ENCODE data around the gene GADL1.

Gene GADL1

DNA sequence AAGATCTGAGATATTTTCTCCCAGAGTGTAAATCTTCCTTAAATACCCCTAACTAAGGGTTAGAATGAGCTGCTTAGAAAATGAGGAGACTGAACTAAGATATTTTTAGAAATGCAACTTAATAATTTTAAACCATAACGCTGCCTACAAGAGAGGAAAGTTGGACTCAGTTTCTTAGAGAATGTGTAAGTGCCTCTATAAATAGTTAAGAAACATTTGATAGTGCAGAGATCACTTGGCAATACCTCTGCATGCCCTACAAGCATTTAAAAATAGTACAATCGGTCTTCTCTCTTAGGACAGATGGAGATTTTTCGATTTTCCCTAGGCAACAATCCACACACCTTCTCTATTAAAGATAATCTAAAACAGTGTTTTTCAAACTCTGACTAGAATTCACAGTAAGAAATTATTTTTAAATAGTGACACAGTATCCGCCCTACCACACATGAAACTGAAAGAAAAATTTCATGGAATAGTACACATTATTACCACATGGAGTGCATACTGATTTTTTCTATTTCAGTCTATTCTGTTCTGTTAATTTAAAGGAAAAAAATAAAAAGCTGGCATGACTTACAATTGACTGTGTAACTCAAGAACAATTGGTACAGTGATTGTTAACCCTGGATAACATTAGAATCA lies 83.2 kb downstream of the GADL1 start:
- DNase-seq, result no peak
- H3K4me3 Mint-ChIP-seq, result no peak overlapping the region
- H3K27ac Mint-ChIP-seq, result no peak overlapping the region
- H3K9me3 Mint-ChIP-seq, result no peaks in the 10 kb centered on the region
- no peak for ATAC-seq (replicated peaks)
- H3K4me1 Mint-ChIP-seq, result no peaks in the 10 kb centered on the region
- no peaks in the 10 kb centered on the region for H3K36me3 Mint-ChIP-seq
- peaks cover 0 to 4% of the 10 kb centered on the region in 2 donors for H3K27me3 Mint-ChIP-seq

GRCh38 chr3:30810625-30811024 lies 83.8 kb downstream of the GADL1 start:
- Mint-ChIP-seq H3K9me3 (no peaks in the 10 kb centered on the region), H3K36me3 (no peaks in the 10 kb centered on the region), H3K27me3 (peaks cover 0 to 4% of the 10 kb centered on the region in 2 donors), H3K4me1 (no peaks in the 10 kb centered on the region), H3K4me3 (no peak overlapping the region), H3K27ac (no peak overlapping the region)
- ATAC-seq (replicated peaks), result no peak
- no peak for DNase-seq

DNA sequence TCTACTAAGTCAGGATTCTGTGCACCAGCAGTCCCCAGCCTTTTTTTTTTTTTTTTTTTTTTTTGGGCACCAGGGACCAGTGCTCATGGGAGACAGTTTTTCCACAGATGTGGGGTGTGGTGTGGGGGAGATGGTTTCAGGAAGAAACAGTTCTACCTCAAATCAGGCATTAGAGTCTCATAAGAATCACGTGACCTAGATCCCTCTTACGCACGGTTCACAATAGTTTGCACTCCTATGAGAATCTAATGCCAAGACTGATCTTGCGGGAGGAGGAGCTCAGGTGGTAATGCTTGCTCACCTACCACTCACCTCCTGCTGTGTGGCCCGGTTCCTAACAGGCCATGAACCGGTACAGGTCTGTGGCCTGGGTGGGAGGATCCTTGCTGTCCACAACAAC lies 88.8 kb downstream of the GADL1 start:
- Mint-ChIP-seq H3K27me3 (peaks cover 0 to 4% of the 10 kb centered on the region in 2 donors), H3K4me1 (no peaks in the 10 kb centered on the region), H3K36me3 (no peaks in the 10 kb centered on the region), H3K9me3 (no peaks in the 10 kb centered on the region), H3K27ac (no peak overlapping the region), H3K4me3 (no peak overlapping the region)
- DNase-seq, result no peak
- no peak for ATAC-seq (replicated peaks)

DNA sequence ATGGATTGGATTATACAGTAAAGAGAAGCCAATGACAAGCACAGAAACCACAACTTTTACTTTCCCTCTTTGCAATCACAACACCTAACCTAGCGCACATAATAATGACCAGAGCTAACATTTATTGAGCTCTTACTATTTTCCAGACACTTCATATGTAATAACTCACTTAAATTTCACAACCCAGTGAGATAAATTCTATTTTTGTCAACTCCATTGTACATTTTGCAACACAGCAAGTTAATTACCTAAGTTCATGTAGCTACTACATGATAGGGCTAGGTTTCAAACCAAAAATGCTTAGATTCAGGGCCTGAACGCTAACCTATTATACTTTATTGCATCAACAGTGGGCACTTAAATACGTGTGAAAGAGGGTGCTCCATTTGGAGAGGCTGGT lies 89.5 kb downstream of the GADL1 start:
- ATAC-seq (replicated peaks) (no peak), DNase-seq (no peak)
- no peaks in the 10 kb centered on the region for H3K4me1 Mint-ChIP-seq
- H3K27me3 Mint-ChIP-seq, result peaks cover 0 to 4% of the 10 kb centered on the region in 2 donors
- no peak overlapping the region for H3K4me3 Mint-ChIP-seq
- no peaks in the 10 kb centered on the region for H3K36me3 Mint-ChIP-seq
- no peaks in the 10 kb centered on the region for H3K9me3 Mint-ChIP-seq
- H3K27ac Mint-ChIP-seq, result no peak overlapping the region

DNA sequence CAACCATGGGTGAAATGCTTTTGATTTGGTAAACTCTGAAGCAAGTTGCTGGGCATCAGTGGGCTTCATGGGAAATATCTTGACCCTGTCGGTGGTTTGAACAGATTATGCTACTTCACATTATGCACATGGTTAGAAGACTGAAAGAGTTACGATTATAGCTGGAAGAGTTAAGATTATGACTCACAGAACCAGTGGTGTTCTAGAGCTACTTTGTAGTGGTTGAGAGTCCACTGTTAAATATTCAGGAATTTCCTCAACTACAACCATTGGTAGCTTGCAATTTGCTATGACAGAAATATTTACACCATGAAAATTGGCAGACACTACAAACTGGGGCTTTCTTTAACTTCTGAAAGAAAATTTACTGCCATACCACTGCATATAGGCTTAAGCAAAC lies 99.3 kb downstream of the GADL1 start:
- no peaks in the 10 kb centered on the region for H3K36me3 Mint-ChIP-seq
- H3K27me3 Mint-ChIP-seq, result no peaks in the 10 kb centered on the region
- ATAC-seq (replicated peaks) (no peak), DNase-seq (no peak)
- H3K4me3 Mint-ChIP-seq, result no peak overlapping the region
- H3K4me1 Mint-ChIP-seq, result no peaks in the 10 kb centered on the region
- H3K27ac Mint-ChIP-seq, result no peak overlapping the region
- no peaks in the 10 kb centered on the region for H3K9me3 Mint-ChIP-seq

- Mint-ChIP-seq H3K4me1 (no peaks in the 10 kb centered on the region), H3K36me3 (no peaks in the 10 kb centered on the region), H3K27me3 (no peaks in the 10 kb centered on the region), H3K4me3 (no peak overlapping the region), H3K9me3 (no peaks in the 10 kb centered on the region), H3K27ac (no peak overlapping the region)
- no peak for DNase-seq
- ATAC-seq (replicated peaks), result no peak
These were observed 100.7 kb downstream of the GADL1 start for GRCh38 chr3:30793740-30794139.

GRCh38 chr3:30790150-30790549 lies 104.3 kb downstream of the GADL1 start:
- Mint-ChIP-seq H3K4me1 (no peaks in the 10 kb centered on the region), H3K4me3 (no peak overlapping the region), H3K27ac (no peak overlapping the region), H3K36me3 (no peaks in the 10 kb centered on the region), H3K9me3 (no peaks in the 10 kb centered on the region), H3K27me3 (no peaks in the 10 kb centered on the region)
- ATAC-seq (replicated peaks), result no peak
- no peak for DNase-seq

DNA sequence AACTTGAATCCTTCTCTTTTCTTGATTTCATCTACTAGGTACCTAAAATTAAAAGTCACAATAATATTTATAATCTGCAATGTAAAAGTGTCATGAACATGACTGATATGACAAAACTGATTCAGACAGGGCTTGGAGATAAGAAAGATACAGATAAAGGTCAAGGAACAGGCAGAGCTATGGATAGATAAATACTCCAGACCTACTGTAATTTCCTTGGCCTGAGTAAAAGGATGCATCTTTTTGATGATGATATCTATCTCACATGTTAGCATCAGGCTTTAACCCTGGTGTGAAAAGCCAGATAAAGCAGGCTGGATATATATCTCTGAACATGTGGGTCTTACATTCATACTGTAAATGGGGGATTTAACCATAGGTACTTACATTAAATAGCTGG lies 108.1 kb downstream of the GADL1 start:
- H3K27me3 Mint-ChIP-seq, result no peaks in the 10 kb centered on the region
- H3K4me3 Mint-ChIP-seq, result no peak overlapping the region
- no peaks in the 10 kb centered on the region for H3K36me3 Mint-ChIP-seq
- DNase-seq (no peak), ATAC-seq (replicated peaks) (no peak)
- H3K4me1 Mint-ChIP-seq, result no peaks in the 10 kb centered on the region
- H3K9me3 Mint-ChIP-seq, result no peaks in the 10 kb centered on the region
- H3K27ac Mint-ChIP-seq, result no peak overlapping the region

GRCh38 chr3:30779686-30780287 lies 114.7 kb downstream of the GADL1 start:
- ATAC-seq (replicated peaks), result no peak
- peaks cover 0 to 1% of the 10 kb centered on the region in 2 donors for H3K4me1 Mint-ChIP-seq
- no peak overlapping the region for H3K4me3 Mint-ChIP-seq
- no peaks in the 10 kb centered on the region for H3K27me3 Mint-ChIP-seq
- no peaks in the 10 kb centered on the region for H3K9me3 Mint-ChIP-seq
- H3K27ac Mint-ChIP-seq, result no peak overlapping the region
- H3K36me3 Mint-ChIP-seq, result no peaks in the 10 kb centered on the region
- no peak for DNase-seq

- Mint-ChIP-seq H3K36me3 (no peaks in the 10 kb centered on the region), H3K27ac (no peak overlapping the region), H3K9me3 (no peaks in the 10 kb centered on the region), H3K27me3 (no peaks in the 10 kb centered on the region), H3K4me3 (no peak overlapping the region), H3K4me1 (peaks cover 0 to 1% of the 10 kb centered on the region in 2 donors)
- DNase-seq (no peak), ATAC-seq (replicated peaks) (no peak)
These were observed 115.5 kb downstream of the GADL1 start for GRCh38 chr3:30778933-30779332.

DNA sequence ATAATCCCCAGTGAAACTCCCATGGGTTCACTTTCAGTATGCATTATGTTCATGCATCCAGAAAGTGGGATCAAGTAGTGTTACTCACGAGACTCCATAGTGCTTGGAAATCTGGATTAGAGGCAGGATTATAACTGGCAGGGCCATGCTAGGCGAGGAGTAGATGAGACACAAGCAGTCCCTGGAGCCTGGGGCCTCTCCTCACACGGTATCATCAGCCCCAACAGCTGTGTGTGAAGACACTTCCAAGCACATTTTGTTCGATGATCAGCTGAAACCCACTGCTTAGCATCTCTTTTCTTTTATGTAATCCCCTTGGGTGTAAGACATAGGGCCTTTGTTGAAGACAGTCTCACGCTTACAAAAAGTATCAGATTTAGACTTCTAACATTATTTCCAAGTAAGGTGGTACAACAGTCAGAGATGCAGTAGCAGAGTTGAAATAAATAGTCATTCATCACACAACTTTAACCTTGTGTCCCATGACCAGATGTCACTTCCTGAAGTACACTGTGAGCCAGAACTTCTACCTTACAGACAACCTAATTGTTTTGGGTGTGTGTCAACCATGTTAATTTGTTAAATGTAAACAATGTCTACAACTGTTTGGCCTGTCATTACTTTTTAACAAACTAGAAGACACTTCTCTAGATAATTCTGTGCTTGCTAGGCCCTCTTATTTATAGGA lies 116.9 kb downstream of the GADL1 start:
- Mint-ChIP-seq H3K4me1 (peaks cover 0 to 1% of the 10 kb centered on the region in 2 donors), H3K36me3 (no peaks in the 10 kb centered on the region), H3K4me3 (no peak overlapping the region), H3K9me3 (no peaks in the 10 kb centered on the region), H3K27ac (no peak overlapping the region), H3K27me3 (no peaks in the 10 kb centered on the region)
- no peak for DNase-seq
- no peak for ATAC-seq (replicated peaks)

- no peaks in the 10 kb centered on the region for H3K9me3 Mint-ChIP-seq
- no peaks in the 10 kb centered on the region for H3K36me3 Mint-ChIP-seq
- ATAC-seq (replicated peaks), result no peak
- no peak for DNase-seq
- H3K27me3 Mint-ChIP-seq, result no peaks in the 10 kb centered on the region
- no peak overlapping the region for H3K4me3 Mint-ChIP-seq
- no peak overlapping the region for H3K27ac Mint-ChIP-seq
- peaks cover 0 to 1% of the 10 kb centered on the region in 2 donors for H3K4me1 Mint-ChIP-seq
These were observed 118.2 kb downstream of the GADL1 start for GRCh38 chr3:30776186-30776815.

- Mint-ChIP-seq H3K9me3 (no peaks in the 10 kb centered on the region), H3K4me3 (no peak overlapping the region), H3K4me1 (peaks cover 0 to 1% of the 10 kb centered on the region in 2 donors), H3K36me3 (no peaks in the 10 kb centered on the region), H3K27me3 (no peaks in the 10 kb centered on the region), H3K27ac (no peak overlapping the region)
- no peak for DNase-seq
- ATAC-seq (replicated peaks), result no peak
These were observed 119.4 kb downstream of the GADL1 start for GRCh38 chr3:30775040-30775439.

DNA sequence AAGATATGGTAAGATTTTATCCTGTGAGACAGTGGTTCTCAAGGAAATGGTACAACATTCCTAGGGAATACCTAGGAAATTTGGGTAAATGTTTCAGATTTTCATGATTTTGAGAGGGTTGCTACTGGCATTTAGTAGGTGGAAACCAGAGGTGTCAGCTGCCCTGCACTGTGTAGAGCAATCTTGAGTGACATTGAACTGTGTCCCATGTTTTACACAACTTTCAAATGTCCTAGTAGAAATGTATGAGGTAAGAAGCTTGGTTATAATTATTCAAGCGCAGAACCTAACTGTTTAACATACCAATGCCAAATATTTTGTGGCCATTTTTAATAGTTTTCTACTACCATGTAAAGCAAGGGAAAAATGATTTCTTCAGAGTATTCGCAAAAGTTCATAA lies 120.4 kb downstream of the GADL1 start:
- no peak overlapping the region for H3K27ac Mint-ChIP-seq
- H3K4me1 Mint-ChIP-seq, result peaks cover 0 to 1% of the 10 kb centered on the region in 2 donors
- no peaks in the 10 kb centered on the region for H3K9me3 Mint-ChIP-seq
- H3K4me3 Mint-ChIP-seq, result no peak overlapping the region
- no peak for DNase-seq
- ATAC-seq (replicated peaks), result no peak
- no peaks in the 10 kb centered on the region for H3K36me3 Mint-ChIP-seq
- no peaks in the 10 kb centered on the region for H3K27me3 Mint-ChIP-seq

DNA sequence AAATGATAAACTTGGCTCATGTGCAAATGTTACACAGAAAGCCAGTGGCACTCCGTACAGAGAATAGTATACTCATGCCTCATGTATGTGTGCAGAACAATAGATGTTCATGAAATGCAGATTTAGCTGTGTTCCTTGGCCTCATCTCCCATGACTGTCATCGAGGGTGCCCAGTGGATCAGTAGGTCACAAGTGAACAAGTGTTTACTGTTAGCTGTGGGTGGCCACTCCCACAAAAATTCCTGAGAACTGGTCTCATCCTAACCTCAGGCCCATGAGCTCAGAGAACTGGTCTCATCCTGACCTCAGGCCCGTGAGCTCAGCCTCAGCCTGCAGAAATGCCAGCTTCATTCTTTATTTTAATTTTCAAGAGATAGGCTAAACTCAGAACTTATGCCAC lies 124.1 kb downstream of the GADL1 start:
- no peak for ATAC-seq (replicated peaks)
- Mint-ChIP-seq H3K27me3 (peaks cover 0 to 6% of the 10 kb centered on the region in 2 donors), H3K4me1 (no peaks in the 10 kb centered on the region), H3K9me3 (no peaks in the 10 kb centered on the region), H3K27ac (no peak overlapping the region), H3K4me3 (no peak overlapping the region), H3K36me3 (no peaks in the 10 kb centered on the region)
- DNase-seq, result no peak
